SH-SY5Y (cell line): ENCODE data around the gene ACAT2.

Experiments
- GATA2 ChIP-seq: IDR thresholded peaks from 2 replicates; pipeline ENCODE4 v1.6.1; 2011; ENCODE audit warnings: mild to moderate bottlenecking, low read depth, low read length
- GATA3 ChIP-seq: IDR thresholded peaks from 2 replicates; pipeline ENCODE4 v1.6.1; 2011; ENCODE audit warnings: low read depth, mild to moderate bottlenecking, low read length, moderate library complexity

- TF ChIP-seq GATA2 (no peak), GATA3 (no peak)
Observed at GRCh38 chr6:159727717-159728445, 34.0 kb upstream of the ACAT2 start.
